ENCODE measurements around the gene MAJIN. TPM values are rescaled to one million over a fixed set of nuclear protein-coding genes. Genes with fewer than 3 reads are reported as not detected.
A peak's percentile ranks its signal among the peaks of the same experiment; 100 is the strongest.

Gene MAJIN
- total and polyA plus RNA-seq, 2 experiments from 2014 or later: not detected

DNA sequence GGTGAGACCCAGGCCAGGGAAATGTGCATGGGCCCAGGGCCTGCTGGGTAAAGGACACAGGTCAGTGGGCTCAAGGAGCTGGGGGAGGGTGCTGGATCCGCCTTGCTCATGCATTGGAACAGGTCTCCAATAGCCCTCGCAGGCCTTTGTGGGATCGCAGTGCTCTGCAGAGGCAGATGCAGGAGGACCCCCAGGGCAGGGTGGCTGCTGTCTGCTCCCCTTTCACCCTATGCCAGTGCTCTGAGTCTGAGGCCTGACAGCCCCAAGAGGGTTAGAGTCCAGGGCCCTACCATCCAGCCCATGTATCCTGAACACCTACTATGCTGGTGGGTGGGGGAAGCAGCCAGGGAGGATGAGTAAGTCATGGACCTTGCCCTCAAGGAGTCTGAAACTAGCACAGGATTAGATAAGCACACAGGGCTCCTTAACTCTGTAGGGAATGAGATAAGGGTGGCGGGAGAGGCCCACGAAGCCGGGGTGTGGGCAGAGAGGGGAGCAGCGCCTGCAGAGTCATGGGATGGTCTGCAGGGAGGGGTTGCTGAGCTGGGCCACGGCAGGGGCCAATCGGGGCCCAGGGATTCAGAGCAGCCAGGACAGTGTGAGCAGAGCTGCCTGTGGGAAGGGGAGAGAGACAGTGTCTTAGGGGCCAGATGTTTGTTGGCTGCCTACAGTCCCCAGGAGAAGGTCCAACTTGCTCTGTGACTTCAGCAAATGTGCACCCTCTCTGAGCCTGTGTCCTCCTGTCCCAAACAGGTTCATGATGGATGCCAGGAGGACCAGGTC, 83.0 kb downstream of the MAJIN start:
- Histone ChIP-seq H3K4me1 (ENCODE audit: insufficient read depth) (peaks cover 16% of the 10 kb centered on the region; the same call in 1 of the 2 replicates), H3K27me3 (ENCODE audit: insufficient read depth) (no peaks in the 10 kb centered on the region), H3K36me3 (ENCODE audit: insufficient read depth) (no peaks in the 10 kb centered on the region), H3F3A (replicated peaks; ENCODE audit: low read depth) (0 out of 2 replicates have a peak, but pooled peaks cover 2% of the 10 kb centered on the region), H3K79me2 (replicated peaks; ENCODE audit: insufficient read depth) (no peaks in the 10 kb centered on the region), H3K27ac (ENCODE audit: low read depth) (no peak overlapping the region), H3K4me3 (no peak overlapping the region), H3K4me2 (no peak overlapping the region), H3K9me2 (ENCODE audit: insufficient read depth) (no peaks in the 10 kb centered on the region), H2AFZ (peak overlapping the region; percentile 98), H4K20me1 (replicated peaks; ENCODE audit: insufficient read depth) (no peaks in the 10 kb centered on the region)
- peaks cover 6% of the 10 kb centered on the region for H3K27me3 Mint-ChIP-seq (ENCODE audit: insufficient read depth, low read depth, poor library complexity)
- TF ChIP-seq POLR2AphosphoS5 (IDR thresholded peaks at IDR 0.05; ENCODE audit: low read depth) (no peak), CREB1 (CRISPR knock-in tag; IDR thresholded peaks at IDR 0.05; ENCODE audit: low read depth) (no peak), EZH2 (IDR thresholded peaks at IDR 0.05; ENCODE audit: low read depth, unreplicated experiment) (no peak), JUNB (IDR thresholded peaks at IDR 0.05; ENCODE audit: unreplicated experiment) (no peak), ZNF331 (CRISPR knock-in tag; IDR thresholded peaks at IDR 0.05; ENCODE audit: low read depth) (no peak), STAT1 (IDR thresholded peaks at IDR 0.05; ENCODE audit: unreplicated experiment) (no peak), ZNF114 (CRISPR knock-in tag; IDR thresholded peaks at IDR 0.05) (no peak), EZH2phosphoT487 (IDR thresholded peaks at IDR 0.05; ENCODE audit: unreplicated experiment) (no peak), NANOG (IDR thresholded peaks at IDR 0.05; ENCODE audit: borderline replicate concordance) (no peak)
- TF ChIP-seq, protein P1, sequence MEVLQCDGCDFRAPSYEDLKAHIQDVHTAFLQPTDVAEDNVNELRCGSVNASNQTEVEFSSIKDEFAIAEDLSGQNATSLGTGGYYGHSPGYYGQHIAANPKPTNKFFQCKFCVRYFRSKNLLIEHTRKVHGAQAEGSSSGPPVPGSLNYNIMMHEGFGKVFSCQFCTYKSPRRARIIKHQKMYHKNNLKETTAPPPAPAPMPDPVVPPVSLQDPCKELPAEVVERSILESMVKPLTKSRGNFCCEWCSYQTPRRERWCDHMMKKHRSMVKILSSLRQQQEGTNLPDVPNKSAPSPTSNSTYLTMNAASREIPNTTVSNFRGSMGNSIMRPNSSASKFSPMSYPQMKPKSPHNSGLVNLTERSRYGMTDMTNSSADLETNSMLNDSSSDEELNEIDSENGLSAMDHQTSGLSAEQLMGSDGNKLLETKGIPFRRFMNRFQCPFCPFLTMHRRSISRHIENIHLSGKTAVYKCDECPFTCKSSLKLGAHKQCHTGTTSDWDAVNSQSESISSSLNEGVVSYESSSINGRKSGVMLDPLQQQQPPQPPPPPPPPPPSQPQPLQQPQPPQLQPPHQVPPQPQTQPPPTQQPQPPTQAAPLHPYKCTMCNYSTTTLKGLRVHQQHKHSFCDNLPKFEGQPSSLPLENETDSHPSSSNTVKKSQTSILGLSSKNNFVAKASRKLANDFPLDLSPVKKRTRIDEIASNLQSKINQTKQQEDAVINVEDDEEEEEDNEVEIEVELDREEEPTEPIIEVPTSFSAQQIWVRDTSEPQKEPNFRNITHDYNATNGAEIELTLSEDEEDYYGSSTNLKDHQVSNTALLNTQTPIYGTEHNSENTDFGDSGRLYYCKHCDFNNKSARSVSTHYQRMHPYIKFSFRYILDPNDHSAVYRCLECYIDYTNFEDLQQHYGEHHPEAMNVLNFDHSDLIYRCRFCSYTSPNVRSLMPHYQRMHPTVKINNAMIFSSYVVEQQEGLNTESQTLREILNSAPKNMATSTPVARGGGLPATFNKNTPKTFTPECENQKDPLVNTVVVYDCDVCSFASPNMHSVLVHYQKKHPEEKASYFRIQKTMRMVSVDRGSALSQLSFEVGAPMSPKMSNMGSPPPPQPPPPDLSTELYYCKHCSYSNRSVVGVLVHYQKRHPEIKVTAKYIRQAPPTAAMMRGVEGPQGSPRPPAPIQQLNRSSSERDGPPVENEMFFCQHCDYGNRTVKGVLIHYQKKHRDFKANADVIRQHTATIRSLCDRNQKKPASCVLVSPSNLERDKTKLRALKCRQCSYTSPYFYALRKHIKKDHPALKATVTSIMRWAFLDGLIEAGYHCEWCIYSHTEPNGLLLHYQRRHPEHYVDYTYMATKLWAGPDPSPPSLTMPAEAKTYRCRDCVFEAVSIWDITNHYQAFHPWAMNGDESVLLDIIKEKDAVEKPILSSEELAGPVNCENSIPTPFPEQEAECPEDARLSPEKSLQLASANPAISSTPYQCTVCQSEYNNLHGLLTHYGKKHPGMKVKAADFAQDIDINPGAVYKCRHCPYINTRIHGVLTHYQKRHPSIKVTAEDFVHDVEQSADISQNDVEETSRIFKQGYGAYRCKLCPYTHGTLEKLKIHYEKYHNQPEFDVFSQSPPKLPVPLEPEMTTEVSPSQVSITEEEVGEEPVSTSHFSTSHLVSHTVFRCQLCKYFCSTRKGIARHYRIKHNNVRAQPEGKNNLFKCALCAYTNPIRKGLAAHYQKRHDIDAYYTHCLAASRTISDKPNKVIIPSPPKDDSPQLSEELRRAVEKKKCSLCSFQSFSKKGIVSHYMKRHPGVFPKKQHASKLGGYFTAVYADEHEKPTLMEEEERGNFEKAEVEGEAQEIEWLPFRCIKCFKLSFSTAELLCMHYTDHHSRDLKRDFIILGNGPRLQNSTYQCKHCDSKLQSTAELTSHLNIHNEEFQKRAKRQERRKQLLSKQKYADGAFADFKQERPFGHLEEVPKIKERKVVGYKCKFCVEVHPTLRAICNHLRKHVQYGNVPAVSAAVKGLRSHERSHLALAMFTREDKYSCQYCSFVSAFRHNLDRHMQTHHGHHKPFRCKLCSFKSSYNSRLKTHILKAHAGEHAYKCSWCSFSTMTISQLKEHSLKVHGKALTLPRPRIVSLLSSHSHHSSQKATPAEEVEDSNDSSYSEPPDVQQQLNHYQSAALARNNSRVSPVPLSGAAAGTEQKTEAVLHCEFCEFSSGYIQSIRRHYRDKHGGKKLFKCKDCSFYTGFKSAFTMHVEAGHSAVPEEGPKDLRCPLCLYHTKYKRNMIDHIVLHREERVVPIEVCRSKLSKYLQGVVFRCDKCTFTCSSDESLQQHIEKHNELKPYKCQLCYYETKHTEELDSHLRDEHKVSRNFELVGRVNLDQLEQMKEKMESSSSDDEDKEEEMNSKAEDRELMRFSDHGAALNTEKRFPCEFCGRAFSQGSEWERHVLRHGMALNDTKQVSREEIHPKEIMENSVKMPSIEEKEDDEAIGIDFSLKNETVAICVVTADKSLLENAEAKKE (CRISPR knock-in tag; IDR thresholded peaks at IDR 0.05): no peak
- TF ChIP-seq, protein P2, sequence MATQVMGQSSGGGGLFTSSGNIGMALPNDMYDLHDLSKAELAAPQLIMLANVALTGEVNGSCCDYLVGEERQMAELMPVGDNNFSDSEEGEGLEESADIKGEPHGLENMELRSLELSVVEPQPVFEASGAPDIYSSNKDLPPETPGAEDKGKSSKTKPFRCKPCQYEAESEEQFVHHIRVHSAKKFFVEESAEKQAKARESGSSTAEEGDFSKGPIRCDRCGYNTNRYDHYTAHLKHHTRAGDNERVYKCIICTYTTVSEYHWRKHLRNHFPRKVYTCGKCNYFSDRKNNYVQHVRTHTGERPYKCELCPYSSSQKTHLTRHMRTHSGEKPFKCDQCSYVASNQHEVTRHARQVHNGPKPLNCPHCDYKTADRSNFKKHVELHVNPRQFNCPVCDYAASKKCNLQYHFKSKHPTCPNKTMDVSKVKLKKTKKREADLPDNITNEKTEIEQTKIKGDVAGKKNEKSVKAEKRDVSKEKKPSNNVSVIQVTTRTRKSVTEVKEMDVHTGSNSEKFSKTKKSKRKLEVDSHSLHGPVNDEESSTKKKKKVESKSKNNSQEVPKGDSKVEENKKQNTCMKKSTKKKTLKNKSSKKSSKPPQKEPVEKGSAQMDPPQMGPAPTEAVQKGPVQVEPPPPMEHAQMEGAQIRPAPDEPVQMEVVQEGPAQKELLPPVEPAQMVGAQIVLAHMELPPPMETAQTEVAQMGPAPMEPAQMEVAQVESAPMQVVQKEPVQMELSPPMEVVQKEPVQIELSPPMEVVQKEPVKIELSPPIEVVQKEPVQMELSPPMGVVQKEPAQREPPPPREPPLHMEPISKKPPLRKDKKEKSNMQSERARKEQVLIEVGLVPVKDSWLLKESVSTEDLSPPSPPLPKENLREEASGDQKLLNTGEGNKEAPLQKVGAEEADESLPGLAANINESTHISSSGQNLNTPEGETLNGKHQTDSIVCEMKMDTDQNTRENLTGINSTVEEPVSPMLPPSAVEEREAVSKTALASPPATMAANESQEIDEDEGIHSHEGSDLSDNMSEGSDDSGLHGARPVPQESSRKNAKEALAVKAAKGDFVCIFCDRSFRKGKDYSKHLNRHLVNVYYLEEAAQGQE (IDR thresholded peaks at IDR 0.05; ENCODE audit: unreplicated experiment): no peak
- TF ChIP-seq, protein P3, sequence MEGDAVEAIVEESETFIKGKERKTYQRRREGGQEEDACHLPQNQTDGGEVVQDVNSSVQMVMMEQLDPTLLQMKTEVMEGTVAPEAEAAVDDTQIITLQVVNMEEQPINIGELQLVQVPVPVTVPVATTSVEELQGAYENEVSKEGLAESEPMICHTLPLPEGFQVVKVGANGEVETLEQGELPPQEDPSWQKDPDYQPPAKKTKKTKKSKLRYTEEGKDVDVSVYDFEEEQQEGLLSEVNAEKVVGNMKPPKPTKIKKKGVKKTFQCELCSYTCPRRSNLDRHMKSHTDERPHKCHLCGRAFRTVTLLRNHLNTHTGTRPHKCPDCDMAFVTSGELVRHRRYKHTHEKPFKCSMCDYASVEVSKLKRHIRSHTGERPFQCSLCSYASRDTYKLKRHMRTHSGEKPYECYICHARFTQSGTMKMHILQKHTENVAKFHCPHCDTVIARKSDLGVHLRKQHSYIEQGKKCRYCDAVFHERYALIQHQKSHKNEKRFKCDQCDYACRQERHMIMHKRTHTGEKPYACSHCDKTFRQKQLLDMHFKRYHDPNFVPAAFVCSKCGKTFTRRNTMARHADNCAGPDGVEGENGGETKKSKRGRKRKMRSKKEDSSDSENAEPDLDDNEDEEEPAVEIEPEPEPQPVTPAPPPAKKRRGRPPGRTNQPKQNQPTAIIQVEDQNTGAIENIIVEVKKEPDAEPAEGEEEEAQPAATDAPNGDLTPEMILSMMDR (conservative IDR thresholded peaks at IDR 0.05; ENCODE audit: low read depth in 2 of 2): no peak
- TF ChIP-seq, protein P4, sequence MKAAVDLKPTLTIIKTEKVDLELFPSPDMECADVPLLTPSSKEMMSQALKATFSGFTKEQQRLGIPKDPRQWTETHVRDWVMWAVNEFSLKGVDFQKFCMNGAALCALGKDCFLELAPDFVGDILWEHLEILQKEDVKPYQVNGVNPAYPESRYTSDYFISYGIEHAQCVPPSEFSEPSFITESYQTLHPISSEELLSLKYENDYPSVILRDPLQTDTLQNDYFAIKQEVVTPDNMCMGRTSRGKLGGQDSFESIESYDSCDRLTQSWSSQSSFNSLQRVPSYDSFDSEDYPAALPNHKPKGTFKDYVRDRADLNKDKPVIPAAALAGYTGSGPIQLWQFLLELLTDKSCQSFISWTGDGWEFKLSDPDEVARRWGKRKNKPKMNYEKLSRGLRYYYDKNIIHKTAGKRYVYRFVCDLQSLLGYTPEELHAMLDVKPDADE (IDR thresholded peaks at IDR 0.05): no peak
- H3K4me3 Mint-ChIP-seq: no peak overlapping the region
- H3K27ac Mint-ChIP-seq: no peak overlapping the region
- DNase-seq (ENCODE audit: low spot score) (no peak), ATAC-seq (peak; percentile 37)
- no peaks in the 10 kb centered on the region for H3K9me3 Mint-ChIP-seq
- H3K36me3 Mint-ChIP-seq (ENCODE audit: low read depth): no peaks in the 10 kb centered on the region; the same call in 2 of the 3 replicates
- peaks cover 15% of the 10 kb centered on the region for H3K4me1 Mint-ChIP-seq
